Prostate gland (tissue), 2 donors: ENCODE results near the gene SV2C. TPM values are rescaled to one million over a fixed set of nuclear protein-coding genes. Genes with fewer than 3 reads are reported as not detected.

Experiments used
- DNase-seq: peaks from one replicate; pipeline ENCODE4 v3.0.0-alpha.2; 2019; ENCODE audit warnings: low spot score
- H3K27ac ChIP-seq, 2 donors: fragments of 200-600 bp; sonication (generic); 2 replicates each; pipeline ENCODE4 v1.5.1; 2017 to 2019
- H3K27me3 ChIP-seq: fragments of 200-600 bp; sonication (generic); replicated peaks from 2 replicates; pipeline ENCODE4 v1.5.1; 2019; ENCODE audit not compliant: insufficient read depth
- H3K36me3 ChIP-seq, 2 donors: fragments of 200-600 bp; sonication (generic); 1 replicate in 1 of 2; 2 replicates in 1 of 2; pipeline versions ENCODE4 v1.5.1 to v1.8.1; 2017 to 2019
- H3K4me1 ChIP-seq: fragments of 200-600 bp; sonication (generic); replicated peaks from 2 replicates; pipeline ENCODE4 v1.5.1; 2019
- H3K4me3 ChIP-seq, 2 donors: fragments of 200-600 bp; sonication (generic); 2 replicates each; pipeline ENCODE4 v1.5.1; 2017 to 2019
- H3K9me3 ChIP-seq: fragments of 200-600 bp; sonication (generic); 2 replicates; pipeline ENCODE4 v1.5.1; 2017
- POLR2A ChIP-seq: fragments of 450-650 bp; IDR thresholded peaks from one replicate; pipeline ENCODE4 v1.6.1; 2016; ENCODE audit warnings: antibody characterized with exemption, mild to moderate bottlenecking
- POLR2AphosphoS5 ChIP-seq: sonication (generic); formaldehyde crosslinking; IDR thresholded peaks from one replicate; pipeline ENCODE4 v1.6.1; 2017; ENCODE audit warnings: antibody characterized with exemption
- WGBS: methylation state at CpG from one replicate; pipeline ENCODE4 v1.1.5; 2018; 5-methylcytosine and 5-hydroxymethylcytosine counted together
- intact Hi-C: fragments of 100-400 bp; cut with DNase I; formaldehyde crosslinking; loops from one replicate; pipeline ENCODE4 v1.14.2; 2022
- total RNA-seq, 2 donors: library from RNA; depleted of rRNA; stranded (reverse); fragments of >200 nt; gene quantifications; one replicate each; pipeline ENCODE4 v1.1.0, GENCODE V29; 2016
- TF ChIP-seq, protein P1 (sequence below), 4 experiments: fragments of 200-600 bp in 2 of 4; fragments of 450-650 bp in 2 of 4; sonication (generic) in 2 of 4; IDR thresholded peaks; 1 replicate in 3 of 4; 2 replicates in 1 of 4; pipeline ENCODE4 v1.5.1; 2016 to 2019; ENCODE audit warnings: antibody characterized with exemption in 4 of 4, mild to moderate bottlenecking in 2 of 4, moderate library complexity in 2 of 4

SV2C gene
- total RNA-seq, 2 donors from 2014 or later, result 0.28 to 0.96 TPM

DNA sequence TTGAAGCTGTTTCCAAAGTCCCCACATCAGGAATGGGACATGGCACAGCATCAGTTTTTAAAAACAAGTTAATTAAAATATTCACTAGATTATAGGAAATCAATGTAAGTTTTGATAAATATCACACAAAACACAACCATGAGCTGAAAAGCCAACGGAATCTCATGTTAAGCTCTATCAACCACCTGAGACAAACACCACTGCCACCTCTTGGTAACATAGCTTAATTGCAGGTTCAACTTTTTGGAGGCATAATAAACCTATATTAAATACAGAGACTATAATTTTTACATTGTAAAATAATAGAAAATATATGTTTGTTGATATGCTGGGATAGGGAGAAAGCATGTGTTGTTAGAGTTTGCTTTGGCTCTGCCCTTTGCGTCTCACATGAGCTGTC, 126.1 kb downstream of the SV2C start:
- H3K27me3 ChIP-seq, result no peaks in the 10 kb centered on the region
- no peak for DNase-seq
- no peaks in the 10 kb centered on the region for H3K36me3 ChIP-seq
- H3K4me3 ChIP-seq, result no peak overlapping the region
- no peak overlapping the region for H3K27ac ChIP-seq
- TF ChIP-seq POLR2A (no peak), POLR2AphosphoS5 (no peak)
- TF ChIP-seq, protein P1, sequence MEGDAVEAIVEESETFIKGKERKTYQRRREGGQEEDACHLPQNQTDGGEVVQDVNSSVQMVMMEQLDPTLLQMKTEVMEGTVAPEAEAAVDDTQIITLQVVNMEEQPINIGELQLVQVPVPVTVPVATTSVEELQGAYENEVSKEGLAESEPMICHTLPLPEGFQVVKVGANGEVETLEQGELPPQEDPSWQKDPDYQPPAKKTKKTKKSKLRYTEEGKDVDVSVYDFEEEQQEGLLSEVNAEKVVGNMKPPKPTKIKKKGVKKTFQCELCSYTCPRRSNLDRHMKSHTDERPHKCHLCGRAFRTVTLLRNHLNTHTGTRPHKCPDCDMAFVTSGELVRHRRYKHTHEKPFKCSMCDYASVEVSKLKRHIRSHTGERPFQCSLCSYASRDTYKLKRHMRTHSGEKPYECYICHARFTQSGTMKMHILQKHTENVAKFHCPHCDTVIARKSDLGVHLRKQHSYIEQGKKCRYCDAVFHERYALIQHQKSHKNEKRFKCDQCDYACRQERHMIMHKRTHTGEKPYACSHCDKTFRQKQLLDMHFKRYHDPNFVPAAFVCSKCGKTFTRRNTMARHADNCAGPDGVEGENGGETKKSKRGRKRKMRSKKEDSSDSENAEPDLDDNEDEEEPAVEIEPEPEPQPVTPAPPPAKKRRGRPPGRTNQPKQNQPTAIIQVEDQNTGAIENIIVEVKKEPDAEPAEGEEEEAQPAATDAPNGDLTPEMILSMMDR (IDR thresholded peaks at IDR 0.05), result no peak
- H3K9me3 ChIP-seq, result no peaks in the 10 kb centered on the region
- H3K4me1 ChIP-seq, result no peaks in the 10 kb centered on the region
- 93% methylated on average over 2 of the region's 2 CpGs for WGBS
- intact Hi-C loops, result no loop called here

DNA sequence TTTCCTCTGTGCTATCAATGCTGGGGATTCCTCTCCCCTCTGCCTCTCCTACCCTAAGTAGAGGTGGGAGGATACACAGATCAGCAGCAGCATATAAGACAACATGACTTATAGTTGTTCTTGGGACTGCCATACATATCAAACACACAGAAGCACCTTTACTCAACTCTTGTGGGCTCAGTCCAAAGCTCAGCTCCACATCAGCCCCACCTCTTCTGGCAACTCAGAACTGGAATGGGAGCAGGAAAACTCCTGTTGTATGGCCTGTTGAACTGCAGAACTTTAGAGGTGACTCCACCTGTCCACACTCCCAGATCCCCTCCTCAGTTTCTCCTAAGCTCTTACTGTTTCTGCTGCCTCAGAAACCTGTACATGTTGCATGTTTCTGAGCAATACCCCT, 127.8 kb downstream of the SV2C start:
- Histone ChIP-seq H3K9me3 (no peaks in the 10 kb centered on the region), H3K4me1 (no peaks in the 10 kb centered on the region), H3K36me3 (no peaks in the 10 kb centered on the region), H3K27ac (no peak overlapping the region), H3K27me3 (no peaks in the 10 kb centered on the region), H3K4me3 (no peak overlapping the region)
- no peak for DNase-seq
- intact Hi-C loops, result no loop called here
- TF ChIP-seq, protein P1 (IDR thresholded peaks at IDR 0.05), result no peak
- no peak for TF ChIP-seq POLR2AphosphoS5
- TF ChIP-seq POLR2A, result no peak

DNA sequence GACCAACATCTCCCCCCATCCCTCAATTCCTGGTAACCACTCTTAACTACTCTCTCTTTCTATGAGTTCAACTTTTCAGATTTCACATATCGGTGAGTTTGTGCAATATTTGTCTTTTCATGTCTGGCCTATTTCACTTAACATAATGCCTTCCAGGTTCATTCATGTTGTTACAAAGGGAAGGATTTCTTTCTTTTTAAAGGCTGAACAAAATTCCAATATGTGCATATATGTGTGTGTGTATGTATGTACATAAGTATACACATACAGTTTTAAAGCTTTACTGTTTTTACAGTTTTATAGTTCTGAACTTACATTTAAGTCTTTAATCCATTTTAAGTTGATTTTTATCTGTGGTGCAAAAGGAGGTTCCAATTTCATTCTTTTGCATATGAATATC, 130.7 kb downstream of the SV2C start:
- H3K27ac ChIP-seq, result no peak overlapping the region
- intact Hi-C loops, result no loop called here
- H3K9me3 ChIP-seq, result no peaks in the 10 kb centered on the region
- no peaks in the 10 kb centered on the region for H3K4me1 ChIP-seq
- no peak for DNase-seq
- TF ChIP-seq POLR2AphosphoS5 (no peak), POLR2A (no peak)
- TF ChIP-seq, protein P1 (IDR thresholded peaks at IDR 0.05), result no peak
- no peak overlapping the region for H3K4me3 ChIP-seq
- H3K36me3 ChIP-seq, result no peaks in the 10 kb centered on the region
- no peaks in the 10 kb centered on the region for H3K27me3 ChIP-seq
- WGBS, result 100% methylated on average over 1 of the region's 1 CpG

DNA sequence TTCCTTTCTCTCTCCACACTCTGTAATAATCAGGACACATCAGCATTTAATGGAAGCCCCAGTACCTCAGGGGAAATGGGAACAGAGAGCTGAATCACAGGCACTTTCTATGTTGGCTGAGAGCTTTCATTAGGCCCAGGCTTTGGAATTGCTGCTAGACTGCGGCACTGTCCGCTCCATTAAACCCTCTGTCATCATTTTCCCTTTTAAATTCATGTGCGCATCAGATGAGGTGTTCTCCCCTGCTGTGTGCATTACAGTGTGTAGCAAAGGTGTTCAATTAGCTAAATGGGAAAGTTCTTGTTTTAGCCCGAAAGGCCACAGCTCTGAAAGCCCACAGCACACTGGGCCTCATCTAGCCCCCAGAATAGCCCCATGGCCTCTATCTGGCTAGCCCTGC, 133.6 kb downstream of the SV2C start:
- WGBS, result 95% methylated on average over 4 of the region's 4 CpGs
- no peak overlapping the region for H3K4me3 ChIP-seq
- DNase-seq, result no peak
- TF ChIP-seq POLR2AphosphoS5, result no peak
- TF ChIP-seq, protein P1 (IDR thresholded peaks at IDR 0.05), result no peak
- no peak for TF ChIP-seq POLR2A
- H3K27me3 ChIP-seq, result no peaks in the 10 kb centered on the region
- H3K4me1 ChIP-seq, result no peaks in the 10 kb centered on the region
- intact Hi-C loops, result no loop called here
- no peaks in the 10 kb centered on the region for H3K36me3 ChIP-seq
- no peaks in the 10 kb centered on the region for H3K9me3 ChIP-seq
- no peak overlapping the region for H3K27ac ChIP-seq

DNA sequence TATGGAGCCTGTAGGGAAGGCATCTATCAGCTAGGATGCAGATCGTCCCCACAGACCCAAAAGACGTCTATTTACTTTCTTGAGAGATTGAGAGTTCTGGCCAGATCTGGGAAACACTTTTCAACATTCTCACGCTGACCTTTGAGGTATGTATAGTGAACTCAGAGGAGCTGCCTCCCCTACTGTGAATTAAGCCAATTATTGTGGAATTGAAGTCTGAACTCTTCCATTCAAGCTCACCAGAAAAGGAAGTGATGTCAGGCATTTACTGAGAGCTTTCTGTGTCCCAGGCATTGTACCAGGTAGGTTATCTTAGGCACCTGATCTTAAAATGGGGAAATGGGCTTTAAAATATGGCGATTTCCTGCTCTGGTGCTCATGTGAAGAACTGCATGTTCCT, 136.5 kb downstream of the SV2C start:
- Histone ChIP-seq H3K27me3 (no peaks in the 10 kb centered on the region), H3K4me1 (no peaks in the 10 kb centered on the region), H3K36me3 (no peaks in the 10 kb centered on the region), H3K27ac (no peak overlapping the region), H3K4me3 (no peak overlapping the region), H3K9me3 (no peaks in the 10 kb centered on the region)
- TF ChIP-seq POLR2A, result no peak
- no peak for TF ChIP-seq POLR2AphosphoS5
- TF ChIP-seq, protein P1 (IDR thresholded peaks at IDR 0.05), result no peak
- intact Hi-C loops, result no loop called here
- no peak for DNase-seq
- 72% methylated on average over 4 of the region's 4 CpGs for WGBS
